A375 (cell line): Measurements from ENCODE around the gene BAG5. TPM values are rescaled to one million over a fixed set of nuclear protein-coding genes. Genes with fewer than 3 reads are reported as not detected.
A peak's percentile ranks its signal among the peaks of the same experiment; 100 is the strongest.

Experiments
- small RNA-seq: library from RNA; depleted of rRNA; stranded (forward); fragments of <200 nt; gene quantifications from one replicate; pipeline ENCODE3, GENCODE V24; 2014
- total RNA-seq: library from RNA; depleted of rRNA; stranded (reverse); fragments of >200 nt; shearing (Covaris generic); gene quantifications from 2 replicates; pipeline ENCODE4 v1.2.3, GENCODE V29; 2014; rRNA removed

The BAG5 gene, protein sequence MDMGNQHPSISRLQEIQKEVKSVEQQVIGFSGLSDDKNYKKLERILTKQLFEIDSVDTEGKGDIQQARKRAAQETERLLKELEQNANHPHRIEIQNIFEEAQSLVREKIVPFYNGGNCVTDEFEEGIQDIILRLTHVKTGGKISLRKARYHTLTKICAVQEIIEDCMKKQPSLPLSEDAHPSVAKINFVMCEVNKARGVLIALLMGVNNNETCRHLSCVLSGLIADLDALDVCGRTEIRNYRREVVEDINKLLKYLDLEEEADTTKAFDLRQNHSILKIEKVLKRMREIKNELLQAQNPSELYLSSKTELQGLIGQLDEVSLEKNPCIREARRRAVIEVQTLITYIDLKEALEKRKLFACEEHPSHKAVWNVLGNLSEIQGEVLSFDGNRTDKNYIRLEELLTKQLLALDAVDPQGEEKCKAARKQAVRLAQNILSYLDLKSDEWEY
- 11.4 and 13.9 TPM in 2 replicates for total RNA-seq

DNA sequence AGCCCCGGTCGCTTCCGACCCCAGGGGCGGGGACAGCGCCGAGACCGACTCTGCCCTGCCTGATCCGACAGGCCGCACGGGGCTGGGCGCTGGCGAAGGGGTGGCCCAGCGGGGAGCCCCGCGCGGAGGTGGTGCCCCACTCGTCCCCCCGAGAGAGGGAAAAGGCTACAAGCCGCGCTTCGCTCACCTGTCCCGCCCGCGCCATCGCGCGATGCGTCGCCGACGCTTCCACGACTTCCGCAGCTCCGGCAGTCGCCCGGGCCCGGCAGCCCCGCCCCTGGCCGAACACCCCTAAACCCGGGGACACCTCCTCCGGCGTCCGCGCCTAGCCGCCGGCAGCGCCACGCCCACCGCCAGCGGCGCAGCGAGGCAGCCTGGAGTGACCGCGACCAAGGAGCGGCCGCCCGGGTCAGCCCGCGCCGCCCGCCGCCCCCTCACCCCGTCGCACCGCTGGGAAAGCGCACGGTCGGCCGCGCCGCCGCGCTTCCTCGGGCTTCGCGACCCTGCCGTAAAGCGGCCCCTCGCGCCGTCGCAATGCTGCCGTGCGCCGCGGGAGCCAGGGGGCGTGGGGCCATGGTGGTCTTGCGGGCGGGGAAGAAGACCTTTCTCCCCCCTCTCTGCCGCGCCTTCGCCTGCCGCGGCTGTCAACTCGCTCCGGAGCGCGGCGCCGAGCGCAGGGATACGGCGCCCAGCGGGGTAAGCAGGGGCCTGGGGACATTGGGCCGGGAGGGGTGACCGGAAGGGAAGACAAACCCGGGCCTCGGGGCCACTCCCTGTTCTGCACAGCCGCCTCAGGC, at the start of gene BAG5, which contains the start of gene COA8:
BAG5 (minus strand) TSS at position 229 of the 797 bp plus-strand sequence. CDS start 1,493 bp downstream, outside the sequence.
COA8 (plus strand) TSS at position 532 of the 797 bp plus-strand sequence; CDS start at position 574, 42 bp downstream.

DNA sequence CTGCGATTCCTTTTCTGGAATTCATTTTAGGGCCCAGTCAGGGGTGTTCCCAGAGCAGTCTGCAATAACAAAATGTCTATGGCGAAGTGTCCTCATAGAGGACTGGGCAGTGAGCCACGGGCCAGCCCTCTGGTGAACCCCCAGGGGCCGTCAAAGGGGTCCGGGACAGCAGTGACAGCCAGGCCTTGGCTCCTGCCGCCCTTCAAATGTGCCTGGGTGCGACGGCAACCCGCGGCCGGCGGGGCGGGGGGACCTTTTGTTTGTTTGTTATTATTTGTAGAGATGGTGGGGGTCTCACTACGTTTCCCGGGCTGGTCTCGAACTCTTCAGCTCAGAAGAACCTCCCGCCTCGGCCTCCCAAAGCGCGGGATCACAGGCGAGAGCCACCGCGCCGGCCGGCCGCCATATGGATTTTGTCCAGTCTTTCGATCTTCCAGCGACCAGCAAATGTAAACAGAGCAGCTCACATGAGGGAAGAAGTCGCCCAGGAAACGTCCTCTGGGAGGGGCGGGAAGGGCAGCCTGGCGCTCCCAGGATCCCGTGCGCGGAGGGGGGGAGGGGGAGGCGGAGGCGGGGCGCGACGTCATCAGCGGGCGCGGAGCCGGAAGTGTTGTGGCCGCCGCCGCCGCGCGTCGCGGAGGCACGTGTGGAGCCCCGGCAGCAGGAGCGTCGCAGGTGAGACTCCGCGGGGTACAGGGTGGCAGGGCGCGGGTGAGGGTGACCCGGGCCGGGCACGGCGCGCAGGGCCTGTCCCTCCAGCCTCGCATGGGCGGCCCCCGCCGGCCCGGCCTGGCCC, 33.7 kb downstream of the BAG5 start, which contains the start of gene TRMT61A:
TRMT61A (plus strand) TSS at position 610 of the 796 bp plus-strand sequence. CDS start 783 bp downstream, outside the sequence.

DNA sequence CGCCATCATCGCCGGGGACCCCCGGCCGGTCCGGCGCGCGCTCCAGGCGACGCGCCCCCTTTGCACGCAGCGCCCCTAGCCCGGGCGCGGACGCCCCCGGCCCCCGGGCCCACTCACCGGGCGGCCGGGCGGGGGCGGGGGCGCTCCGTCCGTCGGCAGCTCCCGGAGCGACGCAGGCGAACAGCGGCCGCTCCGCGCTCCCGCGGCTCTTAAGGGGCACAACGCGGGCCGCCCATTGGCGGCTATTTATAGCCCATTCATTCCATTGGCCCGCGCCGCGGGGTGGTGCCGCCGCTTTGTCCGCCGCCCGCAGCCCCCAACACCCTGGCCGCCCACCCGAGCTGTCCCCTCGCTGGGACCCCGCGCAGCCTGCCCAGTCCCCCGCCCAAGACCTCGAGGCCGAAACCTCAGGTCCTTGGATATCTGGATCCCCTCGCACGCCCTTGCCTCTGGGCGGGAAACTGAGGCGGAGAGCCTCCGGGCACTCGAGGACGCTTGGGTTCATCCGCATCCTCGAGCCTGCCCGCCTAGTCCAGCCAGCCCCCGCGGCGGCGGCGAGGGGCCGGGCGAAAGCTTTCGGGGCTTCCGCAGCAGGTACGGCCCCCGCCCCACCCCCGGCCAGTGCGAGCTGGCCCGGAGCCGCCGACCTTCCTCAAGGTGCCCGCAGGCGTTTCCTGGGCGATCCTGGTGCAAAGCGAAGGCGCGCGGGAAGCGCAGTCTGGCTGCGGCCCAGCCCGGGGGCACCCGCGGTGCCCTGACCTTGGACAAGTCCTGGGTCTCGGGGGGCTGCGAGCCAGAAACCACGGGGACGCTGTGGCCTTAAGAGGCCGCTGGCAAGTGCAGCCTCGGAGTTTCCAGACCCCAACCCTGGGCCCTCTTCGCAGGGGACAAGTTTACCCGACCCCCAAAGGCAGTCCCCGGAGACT, 39.5 kb downstream of the BAG5 start, which contains the start of gene CKB:
CKB (minus strand) TSS at position 182 of the 926 bp plus-strand sequence. CDS start 337 bp downstream, outside the sequence.

Small RNA genes lying within 50 kb of the gene (small RNA-seq; reads per million reads assigned to genes)
- 0.80 reads per million, percentile 47 among the genes with 10 or more reads in this experiment for gene RNU4-68P
- gene RNU7-160P: not detected

Other genes starting within 250 kb of the BAG5 start
- gene EIF5, start 228.4 kb downstream of the BAG5 start, total RNA-seq: 118 TPM in 2 replicates
- 74.3 and 75.0 TPM in 2 replicates for gene MARK3, start 177.2 kb downstream of the BAG5 start, total RNA-seq
- gene CKB, start 39.8 kb downstream of the BAG5 start, total RNA-seq: 161 and 215 TPM in 2 replicates
- gene TRMT61A, start 33.5 kb downstream of the BAG5 start, total RNA-seq: 24.2 and 29.2 TPM in 2 replicates
- gene COA8, start 303 bp upstream of the BAG5 start, total RNA-seq: 14.6 and 20.0 TPM in 2 replicates
- 189 and 272 TPM in 2 replicates for gene KLC1, start 66.6 kb upstream of the BAG5 start, total RNA-seq
- gene XRCC3, start 152.8 kb upstream of the BAG5 start, total RNA-seq: 40.6 and 43.3 TPM in 2 replicates
- gene ZFYVE21, start 153.2 kb upstream of the BAG5 start, total RNA-seq: 13.8 and 15.4 TPM in 2 replicates